A549 (cell line): ENCODE results near the gene FHAD1.

Source experiments
- ATOH8 ChIP-seq: fragments of 250-450 bp; sonication (Bioruptor Pico); IDR thresholded peaks from 2 replicates; pipeline ENCODE4 v1.5.0; 2020; ENCODE audit warnings: low read depth, mild to moderate bottlenecking, moderate library complexity
- ELK1 ChIP-seq: fragments of 150-350 bp; IDR thresholded peaks from 2 replicates; pipeline ENCODE4 v1.6.1; 2014; ENCODE audit warnings: low read depth, mild to moderate bottlenecking, low read length

GRCh38 chr1:15213341-15213821 is 33.6 kb upstream of the FHAD1 start:
- TF ChIP-seq ATOH8 (no peak), ELK1 (no peak)
